Neural crest cell (in vitro differentiated cells): ENCODE data around the gene NTSR2. TPM values are rescaled to one million over a fixed set of nuclear protein-coding genes. Genes with fewer than 3 reads are reported as not detected.
A peak's percentile ranks its signal among the peaks of the same experiment; 100 is the strongest.

ENCODE experiments used
- DNase-seq: peaks from one replicate; pipeline ENCODE4 v3.0.0; 2021; ENCODE audit warnings: low read depth, mixed read lengths, low spot score
- H3K27ac Mint-ChIP-seq: one replicate; pipeline ENCODE4 v1.8.0; 2021; ENCODE audit warnings: mild to moderate bottlenecking, mixed read lengths; ENCODE audit not compliant: unreplicated experiment
- H3K27me3 Mint-ChIP-seq: 2 replicates; pipeline ENCODE4 v1.8.0; 2021; ENCODE audit warnings: low read depth, mild to moderate bottlenecking, mixed read lengths
- H3K36me3 Mint-ChIP-seq: 2 replicates; pipeline ENCODE4 v1.8.0; 2021; ENCODE audit warnings: low read depth, mild to moderate bottlenecking, mixed read lengths
- H3K4me1 Mint-ChIP-seq: 2 replicates; pipeline ENCODE4 v1.8.0; 2021; ENCODE audit warnings: mixed read lengths
- H3K4me3 Mint-ChIP-seq: one replicate; pipeline ENCODE4 v1.8.0; 2021; ENCODE audit warnings: mild to moderate bottlenecking, mixed read lengths
- H3K9me3 Mint-ChIP-seq: 2 replicates; pipeline ENCODE4 v1.8.0; 2021; ENCODE audit warnings: mixed read lengths
- CTCF ChIP-seq: fragments of 200-600 bp; sonication (generic); conservative IDR thresholded peaks from 2 replicates; pipeline ENCODE4 v1.5.0; 2021; ENCODE audit warnings: antibody characterized with exemption, mild to moderate bottlenecking
- total RNA-seq: library from RNA; stranded (reverse); gene quantifications from 2 replicates; pipeline ENCODE4 v1.2.1, GENCODE V29; 2021

Gene NTSR2
- total RNA-seq, 1 donor from 2014 or later, result not detected

GRCh38 chr2:11699686-11700670 is 30.0 kb upstream of the NTSR2 start:
- H3K4me3 Mint-ChIP-seq, result no peak overlapping the region
- TF ChIP-seq CTCF, result no peak
- H3K9me3 Mint-ChIP-seq, result no peaks in the 10 kb centered on the region
- no peaks in the 10 kb centered on the region for H3K36me3 Mint-ChIP-seq
- no peak for DNase-seq
- H3K27me3 Mint-ChIP-seq, result no peaks in the 10 kb centered on the region
- no peak overlapping the region for H3K27ac Mint-ChIP-seq
- peaks cover 17% of the 10 kb centered on the region for H3K4me1 Mint-ChIP-seq

- no peaks in the 10 kb centered on the region for H3K27me3 Mint-ChIP-seq
- peaks cover 17% of the 10 kb centered on the region for H3K4me1 Mint-ChIP-seq
- no peak overlapping the region for H3K4me3 Mint-ChIP-seq
- no peak overlapping the region for H3K27ac Mint-ChIP-seq
- H3K9me3 Mint-ChIP-seq, result no peaks in the 10 kb centered on the region
- no peaks in the 10 kb centered on the region for H3K36me3 Mint-ChIP-seq
- no peak for DNase-seq
- no peak for TF ChIP-seq CTCF
These were observed 28.3 kb upstream of the NTSR2 start for GRCh38 chr2:11698009-11698922.

GRCh38 chr2:11697103-11697871 is 27.3 kb upstream of the NTSR2 start:
- peak; percentile 23 for DNase-seq
- H3K27ac Mint-ChIP-seq, result no peak overlapping the region
- no peak for TF ChIP-seq CTCF
- no peaks in the 10 kb centered on the region for H3K27me3 Mint-ChIP-seq
- H3K4me1 Mint-ChIP-seq, result peaks cover 22% of the 10 kb centered on the region
- H3K36me3 Mint-ChIP-seq, result no peaks in the 10 kb centered on the region
- H3K9me3 Mint-ChIP-seq, result no peaks in the 10 kb centered on the region
- H3K4me3 Mint-ChIP-seq, result no peak overlapping the region

GRCh38 chr2:11696736-11697102 is 26.7 kb upstream of the NTSR2 start:
- TF ChIP-seq CTCF, result no peak
- Mint-ChIP-seq H3K4me1 (peaks cover 22% of the 10 kb centered on the region), H3K27me3 (no peaks in the 10 kb centered on the region), H3K9me3 (no peaks in the 10 kb centered on the region), H3K27ac (no peak overlapping the region), H3K4me3 (no peak overlapping the region), H3K36me3 (no peaks in the 10 kb centered on the region)
- no peak for DNase-seq

- H3K9me3 Mint-ChIP-seq, result no peaks in the 10 kb centered on the region
- H3K4me1 Mint-ChIP-seq, result peaks cover 22% of the 10 kb centered on the region
- no peaks in the 10 kb centered on the region for H3K27me3 Mint-ChIP-seq
- TF ChIP-seq CTCF, result no peak
- no peaks in the 10 kb centered on the region for H3K36me3 Mint-ChIP-seq
- no peak for DNase-seq
- no peak overlapping the region for H3K27ac Mint-ChIP-seq
- no peak overlapping the region for H3K4me3 Mint-ChIP-seq
These were observed 25.6 kb upstream of the NTSR2 start for GRCh38 chr2:11695576-11695975.
